Measurements from ENCODE around the gene AKAP12. TPM values are rescaled to one million over a fixed set of nuclear protein-coding genes. Genes with fewer than 3 reads are reported as not detected.
A peak's percentile ranks its signal among the peaks of the same experiment; 100 is the strongest.

Gene AKAP12
- total RNA-seq, 1 experiment from 2014 or later: 90.0 TPM

- TF ChIP-seq FOXP4 (CRISPR knock-in tag; IDR thresholded peaks at IDR 0.05) (peak; percentile 51; the same call in 1 of the 2 replicates), E2F5 (CRISPR knock-in tag; IDR thresholded peaks at IDR 0.05) (0 out of 2 replicates have a peak, but pooled peaks have one; percentile 26)
These were observed 150.6 kb downstream of the AKAP12 start (continued) for GRCh38 chr6:151390276-151390850.

- ATAC-seq: no peak
- H3K27me3 Mint-ChIP-seq (ENCODE audit: low read depth): no peaks in the 10 kb centered on the region
- H3K4me3 Mint-ChIP-seq: peak overlapping the region; percentile 93
- no peaks in the 10 kb centered on the region for H3K9me3 Mint-ChIP-seq
- H3K4me1 Mint-ChIP-seq: peaks cover 55% of the 10 kb centered on the region
- peak; percentile 65 for DNase-seq (ENCODE audit: low spot score)
- ChIA-PET POLR2A (interaction anchor here (1.0 to 1.7 kb wide), 3 partner anchors 16 to 67 kb away, joined by 3 to 4 read pairs (median 3); partner anchors contain the start of gene RMND1), CTCF (interaction anchor here (0.6 to 1.8 kb wide), 2 partner anchors 10 to 16 kb away, joined by 4 to 8 read pairs; no protein-coding TSS in a partner anchor)
- H3K27ac Mint-ChIP-seq: no peak overlapping the region
- peaks cover 18% of the 10 kb centered on the region for H3K36me3 Mint-ChIP-seq
- TF ChIP-seq HMGXB4 (CRISPR knock-in tag; IDR thresholded peaks at IDR 0.05): 0 out of 2 replicates have a peak, but pooled peaks have one; percentile 32
- TF ChIP-seq ZNF423 (CRISPR knock-in tag; IDR thresholded peaks at IDR 0.05): no peak
- TF ChIP-seq FOXP1 (CRISPR knock-in tag; IDR thresholded peaks at IDR 0.05; ENCODE audit: borderline replicate concordance): 0 out of 2 replicates have a peak, but pooled peaks have one; percentile 49
- TF ChIP-seq ZNF532 (CRISPR knock-in tag; IDR thresholded peaks at IDR 0.05; ENCODE audit: borderline replicate concordance): no peak
- TF ChIP-seq CREM (CRISPR knock-in tag; IDR thresholded peaks at IDR 0.05): no peak
- TF ChIP-seq NFE2L1 (CRISPR knock-in tag; IDR thresholded peaks at IDR 0.05): no peak
- TF ChIP-seq ZNF416 (CRISPR knock-in tag; IDR thresholded peaks at IDR 0.05): peak; percentile 56; the same call in 1 of the 2 replicates
- TF ChIP-seq ZNF281 (CRISPR knock-in tag; IDR thresholded peaks at IDR 0.05): no peak
- TF ChIP-seq CDX4 (CRISPR knock-in tag; IDR thresholded peaks at IDR 0.05; ENCODE audit: borderline replicate concordance): no peak
- TF ChIP-seq IRF2 (CRISPR knock-in tag; IDR thresholded peaks at IDR 0.05; ENCODE audit: borderline replicate concordance, low read depth): no peak
- no peak for TF ChIP-seq TP53 (CRISPR knock-in tag; IDR thresholded peaks at IDR 0.05)
- no peak for TF ChIP-seq EMX1 (CRISPR knock-in tag; IDR thresholded peaks at IDR 0.05)
- no peak for TF ChIP-seq ZBTB21 (CRISPR knock-in tag; IDR thresholded peaks at IDR 0.05; ENCODE audit: borderline replicate concordance)
- TF ChIP-seq ZNF138 (CRISPR knock-in tag; conservative IDR thresholded peaks at IDR 0.05): no peak
- no peak for TF ChIP-seq ATF6 (CRISPR knock-in tag; IDR thresholded peaks at IDR 0.05)
- no peak for TF ChIP-seq SMAD3 (CRISPR knock-in tag; IDR thresholded peaks at IDR 0.05; ENCODE audit: borderline replicate concordance)
These were observed 151.2 kb downstream of the AKAP12 start for GRCh38 chr6:151390851-151391470.

Measured in WTC11 (cell line).